ENCODE results near the gene SKIC3. TPM values are rescaled to one million over a fixed set of nuclear protein-coding genes. Genes with fewer than 3 reads are reported as not detected.
A peak's percentile ranks its signal among the peaks of the same experiment; 100 is the strongest.

Gene SKIC3
- total and polyA plus RNA-seq, 2 experiments from 2014 or later: 75.1 to 111 TPM

GRCh38 chr5:95533106-95533505 lies 21.7 kb downstream of the SKIC3 start:
- H3K9me2 ChIP-seq (ENCODE audit: insufficient read depth): no peaks in the 10 kb centered on the region
- no peak overlapping the region for H2AFZ ChIP-seq
- H4K20me1 ChIP-seq (replicated peaks; ENCODE audit: insufficient read depth): no peaks in the 10 kb centered on the region
- ATAC-seq (peak; percentile 45; the same call in 2 of the 3 replicates), DNase-seq (ENCODE audit: low spot score) (peak; percentile 57)
- Mint-ChIP-seq H3K27ac (peak overlapping the region; percentile 91), H3K4me3 (peak overlapping the region; percentile 6; the same call in 1 of the 3 replicates), H3K4me1 (peaks cover 36% of the 10 kb centered on the region), H3K36me3 (ENCODE audit: low read depth) (peaks cover 28% of the 10 kb centered on the region), H3K27me3 (ENCODE audit: insufficient read depth, low read depth, poor library complexity) (peaks cover 2% of the 10 kb centered on the region), H3K9me3 (no peaks in the 10 kb centered on the region)
- H3K27ac ChIP-seq (ENCODE audit: low read depth): peak overlapping the region; percentile 51
- no peak for TF ChIP-seq EZH2 (IDR thresholded peaks at IDR 0.05; ENCODE audit: low read depth, unreplicated experiment)
- TF ChIP-seq NANOG (IDR thresholded peaks at IDR 0.05; ENCODE audit: borderline replicate concordance): peak; percentile 21; the same call in 1 of the 2 replicates
- no peaks in the 10 kb centered on the region; the same call in 1 of the 2 replicates for H3K36me3 ChIP-seq (ENCODE audit: insufficient read depth)
- H3K4me2 ChIP-seq: peak overlapping the region; percentile 69
- peak overlapping the region; percentile 41; the same call in 1 of the 2 replicates for H3K4me3 ChIP-seq
- no peaks in the 10 kb centered on the region for H3K79me2 ChIP-seq (replicated peaks; ENCODE audit: insufficient read depth)
- peaks cover 34% of the 10 kb centered on the region for H3K4me1 ChIP-seq (ENCODE audit: insufficient read depth)
- no peaks in the 10 kb centered on the region for H3K27me3 ChIP-seq (ENCODE audit: insufficient read depth)
- no peaks in the 10 kb centered on the region for H3F3A ChIP-seq (replicated peaks; ENCODE audit: low read depth)

- Histone ChIP-seq H3K4me2 (peak overlapping the region; percentile 69), H2AFZ (no peak overlapping the region), H3K4me1 (ENCODE audit: insufficient read depth) (peaks cover 34% of the 10 kb centered on the region), H3F3A (replicated peaks; ENCODE audit: low read depth) (no peaks in the 10 kb centered on the region), H3K9me2 (ENCODE audit: insufficient read depth) (no peaks in the 10 kb centered on the region), H3K36me3 (ENCODE audit: insufficient read depth) (no peaks in the 10 kb centered on the region; the same call in 1 of the 2 replicates), H3K27ac (ENCODE audit: low read depth) (peak overlapping the region; percentile 51), H3K4me3 (peak overlapping the region; percentile 41), H3K79me2 (replicated peaks; ENCODE audit: insufficient read depth) (no peaks in the 10 kb centered on the region), H3K27me3 (ENCODE audit: insufficient read depth) (no peaks in the 10 kb centered on the region), H4K20me1 (replicated peaks; ENCODE audit: insufficient read depth) (no peaks in the 10 kb centered on the region)
- TF ChIP-seq NANOG (IDR thresholded peaks at IDR 0.05; ENCODE audit: borderline replicate concordance) (peak; percentile 97), STAT1 (IDR thresholded peaks at IDR 0.05; ENCODE audit: unreplicated experiment) (no peak)
- no peaks in the 10 kb centered on the region for H3K9me3 Mint-ChIP-seq
- H3K36me3 Mint-ChIP-seq (ENCODE audit: low read depth): peaks cover 35% of the 10 kb centered on the region
- no peak for ATAC-seq
- H3K27ac Mint-ChIP-seq: peak overlapping the region; percentile 91
- peak overlapping the region; percentile 45 for H3K4me3 Mint-ChIP-seq
- H3K4me1 Mint-ChIP-seq: peaks cover 36% of the 10 kb centered on the region
- peaks cover 2% of the 10 kb centered on the region for H3K27me3 Mint-ChIP-seq (ENCODE audit: insufficient read depth, low read depth, poor library complexity)
- DNase-seq (ENCODE audit: low spot score): no peak
These were observed 22.4 kb downstream of the SKIC3 start for GRCh38 chr5:95532415-95532814.

- H3K36me3 ChIP-seq (ENCODE audit: insufficient read depth): no peaks in the 10 kb centered on the region; the same call in 1 of the 2 replicates
- H3K4me1 Mint-ChIP-seq: peaks cover 36% of the 10 kb centered on the region
- no peak overlapping the region for H3K27ac Mint-ChIP-seq
- no peak overlapping the region for H3K27ac ChIP-seq (ENCODE audit: low read depth)
- H3K79me2 ChIP-seq (replicated peaks; ENCODE audit: insufficient read depth): no peaks in the 10 kb centered on the region
- H3K4me1 ChIP-seq (ENCODE audit: insufficient read depth): peaks cover 34% of the 10 kb centered on the region
- no peak overlapping the region for H2AFZ ChIP-seq
- H3K9me3 Mint-ChIP-seq: no peaks in the 10 kb centered on the region
- no peaks in the 10 kb centered on the region for H4K20me1 ChIP-seq (replicated peaks; ENCODE audit: insufficient read depth)
- H3K27me3 ChIP-seq (ENCODE audit: insufficient read depth): no peaks in the 10 kb centered on the region
- H3K4me3 Mint-ChIP-seq: no peak overlapping the region
- H3K4me2 ChIP-seq: peak overlapping the region; percentile 69
- H3K36me3 Mint-ChIP-seq (ENCODE audit: low read depth): peaks cover 38% of the 10 kb centered on the region
- DNase-seq (ENCODE audit: low spot score): no peak
- no peak overlapping the region for H3K4me3 ChIP-seq
- no peaks in the 10 kb centered on the region for H3K9me2 ChIP-seq (ENCODE audit: insufficient read depth)
- H3K27me3 Mint-ChIP-seq (ENCODE audit: insufficient read depth, low read depth, poor library complexity): peaks cover 2% of the 10 kb centered on the region
- ATAC-seq: no peak
- no peaks in the 10 kb centered on the region for H3F3A ChIP-seq (replicated peaks; ENCODE audit: low read depth)
- TF ChIP-seq ZNF462 (CRISPR knock-in tag; IDR thresholded peaks at IDR 0.05) (no peak), POLR2AphosphoS5 (IDR thresholded peaks at IDR 0.05; ENCODE audit: low read depth) (no peak), STAT1 (IDR thresholded peaks at IDR 0.05; ENCODE audit: unreplicated experiment) (no peak), CREB1 (CRISPR knock-in tag; IDR thresholded peaks at IDR 0.05; ENCODE audit: low read depth) (no peak), JUNB (IDR thresholded peaks at IDR 0.05; ENCODE audit: unreplicated experiment) (no peak), EZH2 (IDR thresholded peaks at IDR 0.05; ENCODE audit: low read depth, unreplicated experiment) (no peak), NANOG (IDR thresholded peaks at IDR 0.05; ENCODE audit: borderline replicate concordance) (no peak), ZNF331 (CRISPR knock-in tag; IDR thresholded peaks at IDR 0.05; ENCODE audit: low read depth) (no peak), EZH2phosphoT487 (IDR thresholded peaks at IDR 0.05; ENCODE audit: unreplicated experiment) (no peak)
These were observed 23.3 kb downstream of the SKIC3 start for GRCh38 chr5:95531491-95531890.

All from GM23338 (cell line).